CD4-positive, alpha-beta T cell (primary cell): Measurements from ENCODE around the gene GMPR2. TPM values are rescaled to one million over a fixed set of nuclear protein-coding genes. Genes with fewer than 3 reads are reported as not detected.
A peak's percentile ranks its signal among the peaks of the same experiment; 100 is the strongest.

Experiments used
- ATAC-seq: fragments of 200-7000 bp; cut with Tn5 transposase; one replicate; pipeline ENCODE4 v1.10.0; 2022; ENCODE audit warnings: mild to moderate bottlenecking; ENCODE audit not compliant: poor library complexity
- CTCF ChIA-PET: fragments of 350-600 bp; sonication (Branson Sonifier 250); formaldehyde crosslinking; loops from one replicate; lab custom pipeline; 2021; ENCODE audit warnings: antibody characterized with exemption, inconsistent platforms; lab: Charles Lee
- POLR2A ChIA-PET: fragments of 350-600 bp; sonication (Branson Sonifier 250); formaldehyde crosslinking; loops from one replicate; lab custom pipeline; 2021; ENCODE audit warnings: antibody characterized with exemption, inconsistent platforms; lab: Charles Lee
- DNase-seq, 14 experiments: peaks; one replicate each; pipeline ENCODE4 v3.0.0-alpha.2; 2013 to 2020; ENCODE audit warnings: mixed read lengths in 2 of 14
- H3K27ac ChIP-seq, 2 donors: one replicate each; pipeline versions ENCODE4 v1.5.1 to v1.7.0; 2013; ENCODE audit warnings: low read length in 2 of 2, low read depth in 1 of 2, mild to moderate bottlenecking in 1 of 2
- H3K27me3 ChIP-seq, 2 experiments: 1 replicate in 1 of 2; 2 replicates in 1 of 2; pipeline versions ENCODE4 v1.6.1 to v1.7.0; 2013; ENCODE audit warnings: low read length in 2 of 2, control low read depth in 1 of 2, mild to moderate bottlenecking in 1 of 2, moderate library complexity in 1 of 2; ENCODE audit not compliant: insufficient read depth in 2 of 2, control insufficient read depth in 1 of 2
- H3K36me3 ChIP-seq: one replicate; pipeline ENCODE4 v1.6.1; 2013; ENCODE audit warnings: low read length, control low read depth; ENCODE audit not compliant: insufficient read depth
- H3K4me1 ChIP-seq: one replicate; pipeline ENCODE4 v1.6.1; 2013; ENCODE audit warnings: low read length, control low read depth; ENCODE audit not compliant: insufficient read depth
- H3K4me3 ChIP-seq: one replicate; pipeline ENCODE4 v1.5.1; 2013; ENCODE audit warnings: mild to moderate bottlenecking, low read length, moderate library complexity
- H3K9me3 ChIP-seq, 2 experiments: 1 replicate in 1 of 2; 2 replicates in 1 of 2; pipeline versions ENCODE4 v1.6.1 to v1.7.0; 2013; ENCODE audit warnings: low read length in 2 of 2, mild to moderate bottlenecking in 2 of 2, control low read depth in 1 of 2, moderate library complexity in 1 of 2; ENCODE audit not compliant: control insufficient read depth in 1 of 2, insufficient read depth in 1 of 2
- H3K27ac Mint-ChIP-seq: one replicate; pipeline ENCODE4 v1.8.0; 2020; ENCODE audit warnings: mixed read lengths
- H3K27me3 Mint-ChIP-seq: one replicate; pipeline ENCODE4 v1.8.0; 2021; ENCODE audit warnings: mixed read lengths
- H3K36me3 Mint-ChIP-seq: one replicate; pipeline ENCODE4 v1.8.0; 2021; ENCODE audit warnings: low read depth, mixed read lengths
- H3K4me1 Mint-ChIP-seq: one replicate; pipeline ENCODE4 v1.8.0; 2021; ENCODE audit warnings: low read depth, mixed read lengths
- H3K4me3 Mint-ChIP-seq: one replicate; pipeline ENCODE4 v1.8.0; 2020; ENCODE audit warnings: mild to moderate bottlenecking, mixed read lengths
- H3K9me3 Mint-ChIP-seq: one replicate; pipeline ENCODE4 v1.8.0; 2020; ENCODE audit warnings: mixed read lengths
- CTCF ChIP-seq: fragments of 200-600 bp; IDR thresholded peaks from one replicate; pipeline ENCODE4 v1.8.0; 2022; ENCODE audit warnings: antibody characterized with exemption, mild to moderate bottlenecking
- intact Hi-C, 2 experiments: fragments of 100-400 bp; cut with DNase I in 1 of 2; cut with micrococcal nuclease in 1 of 2; formaldehyde crosslinking; loops; one replicate each; pipeline versions ENCODE4 v1.15.1 to v1.9.0; 2023 to 2025; cut with DNase I, micrococcal nuclease
- total RNA-seq, 174 experiments: library from RNA in 2 of 174; stranded (reverse) in 2 of 174; gene quantifications; one replicate each; pipeline ENCODE4 v1.2.3 and lab custom pipeline; 2021 to 2026

Gene GMPR2
- total RNA-seq, 2 experiments from 2014 or later: 22.2 to 24.8 TPM

GRCh38 chr14:24207625-24208024 lies 25.1 kb upstream of the GMPR2 start:
- no peak for ATAC-seq
- Mint-ChIP-seq H3K36me3 (peaks cover 79% of the 10 kb centered on the region), H3K4me1 (peaks cover 37% of the 10 kb centered on the region), H3K4me3 (no peak overlapping the region), H3K9me3 (no peaks in the 10 kb centered on the region), H3K27ac (peak overlapping the region; percentile 54), H3K27me3 (no peaks in the 10 kb centered on the region)
- H3K4me1 ChIP-seq: peaks cover 31% of the 10 kb centered on the region
- no peak for TF ChIP-seq CTCF
- no peaks in the 10 kb centered on the region for H3K9me3 ChIP-seq
- intact Hi-C loops: no loop called here
- ChIA-PET POLR2A (interaction anchor here (1.0 to 1.1 kb wide), 2 partner anchors 12 to 19 kb away, joined by 3 read pairs; partner anchors contain the start of gene TM9SF1), CTCF (no interaction called here)
- peaks cover 68% of the 10 kb centered on the region for H3K36me3 ChIP-seq
- H3K27ac ChIP-seq: no peak overlapping the region
- no peaks in the 10 kb centered on the region for H3K27me3 ChIP-seq
- DNase-seq: no peak
- H3K4me3 ChIP-seq: no peak overlapping the region

- Histone ChIP-seq H3K27me3 (no peaks in the 10 kb centered on the region), H3K4me1 (peaks cover 60% of the 10 kb centered on the region)
- peaks cover 53% of the 10 kb centered on the region for H3K4me1 Mint-ChIP-seq
Measured at GRCh38 chr14:24211311-24211710, 21.4 kb upstream of the GMPR2 start.

More at GRCh38 chr14:24211311-24211710, 21.4 kb upstream of the GMPR2 start:
- ATAC-seq (no peak), DNase-seq (no peak)
- intact Hi-C loops: no loop called here
- peak overlapping the region; percentile 12 for H3K4me3 Mint-ChIP-seq
- ChIA-PET CTCF (interaction anchor here (1.1 to 1.7 kb wide), 2 partner anchors 16 to 50 kb away, joined by 3 to 10 read pairs; partner anchors contain the start of genes IRF9 and TM9SF1), POLR2A (interaction anchor here (1.0 to 4.1 kb wide), 4 partner anchors 15 to 70 kb away, joined by 3 to 32 read pairs (median 16); partner anchors contain the start of genes EMC9, IRF9 and TM9SF1)
- Histone ChIP-seq H3K9me3 (no peaks in the 10 kb centered on the region), H3K36me3 (peaks cover 52% of the 10 kb centered on the region), H3K4me3 (no peak overlapping the region), H3K27ac (no peak overlapping the region)
- H3K9me3 Mint-ChIP-seq: no peaks in the 10 kb centered on the region
- no peaks in the 10 kb centered on the region for H3K27me3 Mint-ChIP-seq
- no peak for TF ChIP-seq CTCF
- H3K36me3 Mint-ChIP-seq: peaks cover 68% of the 10 kb centered on the region
- peak overlapping the region; percentile 96 for H3K27ac Mint-ChIP-seq
